Stimulated activated CD4-positive, alpha-beta T cell treated with anti-CD3 and anti-CD28 coated beads, Interleukin-1b, Interleukin-23, amount 100 ng/mL, for 1 hour (primary cell): ENCODE results near the gene DYRK1A.

ENCODE experiments used
- DNase-seq, 2 donors: peaks; one replicate each; pipeline ENCODE4 v3.0.0-alpha.2; 2020; ENCODE audit warnings: low read depth in 2 of 2

Gene DYRK1A

DNA sequence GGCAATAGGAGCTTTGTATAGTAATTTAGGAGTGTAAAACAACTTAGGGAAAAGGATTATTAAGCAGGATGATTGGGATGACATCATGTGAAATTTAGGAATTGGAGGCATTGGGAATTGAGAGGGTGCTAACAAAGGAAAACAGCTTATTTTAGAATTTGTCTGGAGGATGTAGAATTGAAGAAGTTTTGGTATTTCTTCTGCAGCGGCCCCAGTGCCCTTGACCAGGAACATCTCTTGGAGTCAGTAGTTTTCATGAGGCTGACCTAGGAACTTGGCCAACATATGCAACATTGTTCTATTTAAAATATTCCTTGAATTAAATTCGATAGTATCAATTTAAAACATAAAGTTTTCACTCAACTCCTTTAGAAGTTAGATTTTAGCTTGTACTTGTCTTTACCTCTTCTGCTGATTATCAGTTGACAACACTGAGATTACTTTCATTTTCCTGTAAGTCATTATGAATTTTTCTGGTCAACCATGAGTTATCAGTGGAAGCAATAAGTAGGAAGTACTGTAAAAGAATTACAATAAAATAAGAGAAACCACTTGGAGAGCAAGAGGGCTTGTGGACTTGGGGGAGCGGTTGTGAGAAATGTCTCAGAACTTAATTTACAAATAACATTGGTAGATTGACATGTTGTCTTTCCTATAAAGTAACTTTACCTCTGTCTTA lies 52.8 kb downstream of the DYRK1A start:
- no peak for DNase-seq

- DNase-seq: no peak
These were observed 54.7 kb downstream of the DYRK1A start for GRCh38 chr21:37421306-37421705.

DNA sequence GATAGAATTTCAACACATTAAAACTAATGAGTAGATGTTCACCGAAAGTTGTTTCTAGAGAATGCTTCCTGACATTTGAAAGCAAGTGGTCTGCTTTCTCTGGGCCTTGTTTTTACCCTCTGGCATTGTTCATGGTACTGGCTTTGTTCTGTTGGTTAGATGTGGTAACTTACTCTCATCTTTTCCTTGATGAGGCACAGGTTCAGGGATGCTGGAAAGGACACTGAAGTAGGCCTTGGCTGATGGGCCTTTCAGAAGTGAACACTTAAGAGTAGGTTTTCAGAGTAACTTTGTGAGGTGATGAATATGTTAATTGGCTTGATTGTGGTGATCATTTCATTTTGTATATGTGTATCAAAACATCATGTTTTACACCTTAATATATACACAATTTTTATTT lies 55.8 kb downstream of the DYRK1A start:
- DNase-seq: no peak

DNA sequence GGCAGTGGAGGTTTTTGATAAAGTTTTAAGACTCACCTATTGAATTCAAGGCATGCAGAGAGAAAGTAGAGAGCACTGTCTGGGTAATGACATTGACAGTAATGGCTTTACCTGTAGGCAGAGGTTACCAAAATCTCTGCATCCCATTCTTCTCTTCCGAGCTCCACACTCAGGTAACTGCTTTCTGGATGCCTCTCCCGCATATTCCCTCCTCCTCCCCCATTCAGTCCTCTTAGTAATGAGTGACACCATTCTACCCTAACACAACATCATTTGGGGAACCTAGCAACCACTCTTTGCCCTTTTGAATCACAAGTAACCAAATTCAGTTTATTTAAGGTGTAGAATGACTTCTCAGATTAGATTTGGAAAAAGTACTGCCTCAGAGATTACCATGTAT lies 56.5 kb downstream of the DYRK1A start:
- DNase-seq: no peak

GRCh38 chr21:37424396-37424795 lies 57.8 kb downstream of the DYRK1A start:
- no peak for DNase-seq

DNA sequence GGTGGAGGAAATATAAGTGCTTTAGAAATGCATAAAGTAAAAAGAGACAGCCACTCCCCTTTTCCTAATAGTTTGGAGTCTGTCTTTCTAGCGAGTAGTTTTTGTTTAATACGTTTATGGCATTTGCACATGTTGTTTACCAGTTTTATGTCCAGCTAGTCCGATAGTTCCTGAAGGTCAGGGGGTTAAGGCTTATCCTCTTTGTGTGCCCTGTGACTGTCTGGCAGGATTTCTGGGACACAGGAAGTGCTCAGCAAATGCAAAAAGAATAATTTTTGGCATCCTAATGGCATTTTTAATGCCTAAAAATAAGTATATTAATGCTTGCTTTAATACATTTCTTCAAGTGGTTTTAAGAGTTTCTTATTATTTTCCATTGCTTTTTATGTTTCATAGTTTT lies 58.4 kb downstream of the DYRK1A start:
- no peak for DNase-seq

DNA sequence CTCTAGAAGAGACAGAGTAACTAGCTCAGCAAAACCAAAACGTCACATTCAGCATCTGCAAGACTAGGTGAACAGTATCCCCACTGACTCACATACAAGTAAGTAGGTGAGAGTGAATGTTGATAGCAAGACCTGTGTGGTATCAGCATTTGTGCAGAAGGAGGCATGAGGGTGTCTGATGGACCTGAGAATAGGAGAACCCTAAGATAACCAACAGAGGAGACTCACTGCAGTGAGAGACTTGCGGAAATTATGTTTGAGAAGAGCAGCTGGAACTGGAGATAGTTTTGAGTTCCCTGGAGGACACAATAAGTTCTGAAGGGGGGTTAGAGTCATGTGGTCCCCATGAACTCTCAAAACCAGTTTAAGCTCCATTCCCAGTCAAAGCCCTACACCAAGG lies 59.1 kb downstream of the DYRK1A start:
- DNase-seq: no peak

DNA sequence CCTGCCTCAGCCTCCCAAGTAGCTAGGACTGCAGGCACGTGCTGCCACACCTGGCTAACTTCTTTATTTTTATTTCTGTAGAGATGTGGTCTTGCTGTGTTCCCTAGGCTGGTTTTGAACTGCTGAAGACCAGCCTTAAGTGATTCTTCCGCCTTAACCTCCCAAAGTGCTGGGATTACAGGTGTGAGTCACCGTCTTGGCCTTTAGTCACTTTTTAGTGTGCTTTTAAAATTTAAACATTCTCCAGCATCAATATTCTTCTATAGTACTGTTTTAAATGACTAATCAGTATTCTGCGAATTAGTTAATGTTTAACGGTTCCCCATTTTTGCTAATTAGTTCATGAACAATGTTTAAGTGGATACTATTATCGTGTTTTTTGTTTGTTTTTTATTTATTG lies 60.6 kb downstream of the DYRK1A start:
- DNase-seq: no peak

- DNase-seq: no peak
These were observed 62.8 kb downstream of the DYRK1A start for GRCh38 chr21:37429356-37429755.

GRCh38 chr21:37430184-37430821 lies 63.7 kb downstream of the DYRK1A start:
- DNase-seq: no peak

GRCh38 chr21:37431243-37431642 lies 64.7 kb downstream of the DYRK1A start:
- no peak for DNase-seq

DNA sequence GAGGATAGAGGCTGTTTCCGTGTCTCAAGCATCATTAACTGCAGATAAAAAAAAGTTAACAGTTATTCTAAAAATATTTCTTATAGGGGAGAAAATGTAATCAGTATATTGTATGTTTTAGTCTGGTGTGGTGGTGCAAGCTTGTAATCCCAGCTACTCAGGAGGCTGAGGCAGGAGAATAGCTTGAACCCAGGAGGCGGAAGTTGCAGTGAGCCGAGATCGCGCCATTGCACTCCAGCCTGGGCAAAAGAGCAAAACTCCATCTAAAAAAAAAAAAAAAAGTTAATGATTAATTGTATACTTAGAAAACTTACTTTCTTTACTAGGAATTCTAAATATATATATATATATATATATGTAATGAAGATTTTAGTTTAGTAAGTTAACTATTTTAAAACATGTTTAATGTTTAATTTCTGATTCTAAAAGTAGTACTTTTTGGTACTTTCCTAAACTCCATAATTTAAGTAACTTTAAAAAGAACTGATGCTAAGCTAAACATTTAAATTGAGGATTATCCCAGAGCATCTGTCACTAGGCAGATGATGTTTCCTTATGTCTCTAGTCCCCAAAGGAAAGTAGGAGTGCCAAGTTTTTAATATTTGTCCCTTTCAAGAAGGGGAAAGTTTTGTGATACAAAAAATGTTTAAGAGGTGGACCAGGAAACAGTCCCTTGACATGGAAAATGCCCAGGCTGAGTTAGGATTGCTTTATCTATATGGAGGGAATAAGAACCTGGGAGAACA lies 66.3 kb downstream of the DYRK1A start:
- no peak for DNase-seq

GRCh38 chr21:37433456-37433840 lies 66.9 kb downstream of the DYRK1A start:
- DNase-seq: no peak

- DNase-seq: no peak
These were observed 68.5 kb downstream of the DYRK1A start for GRCh38 chr21:37435120-37435519.

GRCh38 chr21:37435711-37436110 lies 69.1 kb downstream of the DYRK1A start:
- no peak for DNase-seq

GRCh38 chr21:37436174-37436573 lies 69.6 kb downstream of the DYRK1A start:
- DNase-seq: no peak

DNA sequence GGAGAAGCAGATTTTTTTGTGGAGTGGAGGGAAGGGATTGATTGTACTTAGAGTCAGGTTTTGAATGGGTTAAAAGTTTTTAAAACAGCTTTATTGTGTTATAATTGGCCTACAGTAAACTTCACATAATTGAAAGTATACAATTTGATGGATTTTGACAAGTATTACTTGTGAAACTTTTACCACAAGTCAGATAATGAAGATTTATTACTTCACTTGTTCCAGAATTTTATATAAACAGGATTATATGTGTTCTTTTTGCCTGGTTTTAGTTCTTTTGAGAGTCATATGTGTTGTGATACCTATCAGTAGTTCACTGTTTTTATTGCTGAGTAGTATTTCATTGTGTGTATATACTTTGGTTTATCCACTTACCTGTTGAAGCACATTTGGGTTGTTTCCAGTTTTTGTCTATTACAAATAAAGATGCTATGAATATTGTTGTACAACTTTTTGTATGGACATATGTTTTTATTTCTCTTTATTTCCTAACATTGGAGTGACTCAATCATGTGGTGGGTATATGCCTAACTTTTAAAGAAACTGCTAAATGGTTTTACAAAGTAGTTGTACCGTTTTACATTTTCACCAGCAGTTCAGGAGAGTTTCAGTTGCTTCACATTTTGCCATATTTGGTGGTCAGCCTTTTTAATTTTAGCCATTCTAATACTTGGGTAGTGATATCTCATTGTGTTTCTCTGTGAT lies 71.0 kb downstream of the DYRK1A start:
- DNase-seq: no peak

- DNase-seq: no peak
These were observed 77.1 kb downstream of the DYRK1A start for GRCh38 chr21:37443683-37444082.

DNA sequence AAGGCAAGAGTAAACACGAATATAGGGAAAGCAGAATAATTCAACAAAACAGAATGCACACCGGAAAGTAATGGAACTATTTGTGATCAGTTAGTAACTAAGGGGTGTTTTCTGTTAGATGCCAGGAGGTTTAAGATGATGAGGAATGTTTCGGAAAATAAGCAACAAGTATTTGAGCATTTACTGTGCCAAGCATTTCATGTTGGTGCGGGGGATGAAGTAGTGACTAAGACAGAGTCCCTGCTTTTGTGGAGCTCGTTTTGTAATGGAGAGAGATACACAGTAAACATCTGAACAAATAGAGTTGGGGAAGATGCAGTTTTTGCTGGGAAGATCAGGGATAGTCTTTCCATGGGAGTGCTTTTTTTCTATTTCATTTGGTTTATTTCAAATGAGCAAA lies 78.7 kb downstream of the DYRK1A start:
- DNase-seq: no peak

- no peak for DNase-seq
These were observed 80.0 kb downstream of the DYRK1A start for GRCh38 chr21:37446552-37446951.

- no peak for DNase-seq
These were observed 80.8 kb downstream of the DYRK1A start for GRCh38 chr21:37447288-37447936.
